DMS 273 (cell line): ENCODE data around the gene NOLC1.
A peak's percentile ranks its signal among the peaks of the same experiment; 100 is the strongest.

Experiments used
- DNase-seq: peaks from one replicate; lab custom pipeline; 2025; ENCODE audit not compliant: unreplicated experiment; lab: John Stamatoyannopoulos, UW

The NOLC1 gene

DNA sequence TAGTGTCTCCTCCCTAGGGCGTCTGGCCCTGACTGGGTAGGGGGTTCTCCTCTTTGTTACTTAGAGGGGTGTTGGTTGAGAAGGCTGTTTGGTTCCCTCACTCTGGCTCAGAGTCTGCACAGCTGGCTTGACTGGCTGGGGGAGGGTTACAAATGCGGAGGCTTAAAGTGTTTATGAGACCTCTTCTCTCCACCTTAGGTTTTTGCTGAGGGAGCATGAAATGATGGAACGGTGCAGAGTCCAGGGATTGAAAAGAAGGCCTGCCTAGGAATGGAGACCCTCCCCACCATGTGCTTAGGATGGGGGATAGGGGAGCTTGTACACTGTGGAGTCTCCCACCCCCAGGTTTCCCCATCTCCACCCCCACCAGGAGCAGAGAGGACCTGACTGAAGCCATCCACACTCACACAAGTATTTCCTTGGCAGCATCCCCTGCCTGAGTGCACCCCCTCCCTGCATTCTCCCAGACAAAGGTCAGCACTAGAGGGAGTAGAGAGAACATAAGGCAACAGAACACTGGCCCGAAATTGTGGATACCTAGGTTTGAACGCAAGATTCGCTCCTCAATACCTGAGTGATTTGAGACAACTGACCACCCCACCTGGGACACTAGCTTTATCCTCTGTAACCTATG, 30.3 kb upstream of the NOLC1 start:
- peak; percentile 58 for DNase-seq

DNA sequence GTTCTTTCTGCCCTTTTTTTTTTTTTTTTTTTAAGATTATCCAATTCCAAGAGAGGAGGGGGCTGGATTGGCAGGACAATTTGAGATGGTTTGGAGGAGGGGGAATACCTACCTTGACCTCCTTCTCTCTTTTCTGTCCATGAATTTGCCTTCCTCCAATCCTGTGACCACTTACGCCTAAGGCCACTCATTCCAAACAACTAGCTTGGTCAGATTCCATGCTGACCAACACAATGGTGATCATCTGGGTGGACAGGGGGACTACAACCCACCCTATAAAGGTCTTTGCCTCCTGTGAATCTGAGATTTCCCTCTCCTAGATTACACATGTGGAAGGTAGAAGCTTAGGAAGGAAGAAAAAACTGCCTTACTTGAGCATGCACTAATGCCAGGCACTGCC, 29.7 kb upstream of the NOLC1 start:
- no peak for DNase-seq

DNA sequence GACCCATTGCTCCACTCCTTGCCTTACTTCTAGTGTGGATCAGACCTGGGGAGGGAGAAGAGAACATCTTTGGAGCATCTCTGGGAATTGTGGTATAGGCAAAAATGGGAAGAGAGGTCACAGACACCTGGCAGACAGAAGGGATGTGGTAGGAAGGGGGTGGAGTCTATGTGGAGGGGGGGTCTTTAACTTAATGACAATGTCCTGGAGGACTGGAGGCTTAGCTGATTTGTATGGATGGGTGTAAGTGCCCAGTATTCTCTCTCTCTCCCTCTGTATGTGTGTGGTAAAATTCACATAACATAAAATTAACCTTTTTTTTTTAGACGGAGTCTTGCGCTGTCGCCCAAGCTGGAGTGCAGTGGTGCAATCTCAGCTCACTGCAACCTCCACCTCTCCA, 29.0 kb upstream of the NOLC1 start:
- DNase-seq = no peak

DNA sequence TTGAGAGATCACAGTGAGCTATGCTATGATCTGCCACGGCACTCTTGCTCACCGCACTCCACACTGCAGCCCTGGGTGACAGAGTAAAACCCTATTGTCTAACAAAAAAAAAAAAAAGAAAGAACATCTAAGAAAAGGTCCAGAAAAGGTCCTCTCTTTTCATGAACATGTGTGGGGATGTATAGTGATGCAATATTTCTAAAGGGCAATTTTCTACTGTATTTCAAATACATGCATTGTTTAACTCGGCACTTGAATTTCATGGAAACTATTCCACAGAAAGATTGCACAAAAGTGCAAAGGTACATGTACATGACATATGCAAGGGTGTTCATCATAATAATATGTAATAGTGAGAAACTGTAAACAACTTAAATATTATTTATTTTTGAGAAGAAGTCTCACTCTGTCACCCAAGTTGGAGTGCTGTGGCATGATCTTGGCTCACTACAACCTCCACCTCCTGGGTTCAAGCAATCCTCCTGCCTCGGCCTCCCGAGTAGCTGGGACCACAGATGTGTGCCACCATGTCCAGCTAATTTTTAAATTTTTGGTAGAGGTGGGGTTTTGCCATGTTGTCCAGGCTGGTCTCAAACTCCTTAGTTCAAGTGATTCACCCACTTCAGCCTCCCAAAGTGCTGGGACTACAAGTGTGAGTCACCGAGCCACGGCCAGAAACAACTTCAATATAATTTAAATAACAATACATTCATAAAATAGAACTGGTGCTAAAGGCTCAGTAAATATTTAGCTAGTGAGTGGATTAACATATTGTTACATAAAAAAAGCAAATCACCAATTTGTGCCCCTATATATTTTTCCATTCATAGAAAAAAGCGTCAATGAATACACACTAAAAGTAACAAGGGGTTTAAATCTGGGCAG, 20.7 kb upstream of the NOLC1 start:
- no peak for DNase-seq

DNA sequence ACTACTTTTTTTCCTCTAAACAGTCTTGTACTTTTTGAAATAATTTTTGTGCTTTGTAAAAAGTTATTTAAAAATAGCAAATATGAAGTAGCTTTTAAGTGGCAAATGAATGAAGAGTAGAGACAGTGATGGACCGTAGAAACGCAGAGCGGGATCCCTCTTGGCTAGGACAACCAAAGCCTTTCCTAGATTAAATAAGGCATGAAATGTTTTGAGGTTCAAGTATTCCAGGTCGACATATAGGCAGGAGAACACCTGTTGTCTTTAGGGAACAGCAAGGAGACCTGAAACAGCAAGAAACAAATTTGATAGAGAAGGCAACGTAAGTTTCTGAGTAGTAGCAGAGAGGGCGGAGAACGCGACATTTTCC, 20.0 kb upstream of the NOLC1 start:
- no peak for DNase-seq

DNA sequence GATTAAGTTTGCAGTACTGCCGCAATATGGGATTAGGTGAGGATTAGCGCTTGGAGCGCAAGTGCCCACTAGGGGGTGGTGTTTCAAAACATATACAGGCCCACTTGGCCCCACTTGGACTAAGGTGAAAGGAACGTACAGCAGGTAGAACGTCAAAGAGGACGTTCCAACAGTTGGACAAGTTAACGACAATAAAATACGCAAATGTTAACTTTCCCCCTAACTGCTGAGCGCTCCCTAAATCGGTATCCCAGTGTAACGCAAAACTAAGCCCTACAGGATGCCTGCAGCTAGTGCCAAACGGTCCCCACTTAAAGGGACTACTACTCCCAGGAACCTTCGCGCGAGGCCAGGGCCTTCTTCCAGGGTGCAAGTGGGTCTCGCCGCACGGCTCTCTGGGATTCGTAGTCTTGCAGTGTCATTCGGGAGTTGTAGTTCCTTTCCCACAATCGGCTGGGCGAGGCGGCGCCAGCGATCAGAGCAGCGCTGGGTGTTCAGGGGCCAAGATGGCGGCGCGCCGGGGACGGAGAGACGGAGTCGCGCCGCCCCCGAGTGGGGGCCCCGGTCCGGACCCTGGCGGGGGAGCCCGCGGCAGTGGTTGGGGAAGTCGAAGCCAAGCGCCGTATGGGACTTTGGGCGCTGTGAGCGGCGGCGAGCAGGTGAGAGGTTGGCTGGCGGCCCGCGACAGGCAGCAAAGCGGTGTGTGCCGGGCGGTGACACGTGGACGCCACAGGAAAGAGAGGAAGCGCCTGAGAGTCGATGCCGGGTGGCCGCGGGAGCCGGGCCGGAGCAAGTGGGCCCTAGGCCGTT, 19.4 kb upstream of the NOLC1 start, which contains the start of gene PPRC1:
Gene PPRC1, plus strand, starts transcription at position 478 of the 810 bp plus-strand sequence. Its CDS starts 29 bp downstream, at position 507.
- DNase-seq = peak; percentile 98

DNA sequence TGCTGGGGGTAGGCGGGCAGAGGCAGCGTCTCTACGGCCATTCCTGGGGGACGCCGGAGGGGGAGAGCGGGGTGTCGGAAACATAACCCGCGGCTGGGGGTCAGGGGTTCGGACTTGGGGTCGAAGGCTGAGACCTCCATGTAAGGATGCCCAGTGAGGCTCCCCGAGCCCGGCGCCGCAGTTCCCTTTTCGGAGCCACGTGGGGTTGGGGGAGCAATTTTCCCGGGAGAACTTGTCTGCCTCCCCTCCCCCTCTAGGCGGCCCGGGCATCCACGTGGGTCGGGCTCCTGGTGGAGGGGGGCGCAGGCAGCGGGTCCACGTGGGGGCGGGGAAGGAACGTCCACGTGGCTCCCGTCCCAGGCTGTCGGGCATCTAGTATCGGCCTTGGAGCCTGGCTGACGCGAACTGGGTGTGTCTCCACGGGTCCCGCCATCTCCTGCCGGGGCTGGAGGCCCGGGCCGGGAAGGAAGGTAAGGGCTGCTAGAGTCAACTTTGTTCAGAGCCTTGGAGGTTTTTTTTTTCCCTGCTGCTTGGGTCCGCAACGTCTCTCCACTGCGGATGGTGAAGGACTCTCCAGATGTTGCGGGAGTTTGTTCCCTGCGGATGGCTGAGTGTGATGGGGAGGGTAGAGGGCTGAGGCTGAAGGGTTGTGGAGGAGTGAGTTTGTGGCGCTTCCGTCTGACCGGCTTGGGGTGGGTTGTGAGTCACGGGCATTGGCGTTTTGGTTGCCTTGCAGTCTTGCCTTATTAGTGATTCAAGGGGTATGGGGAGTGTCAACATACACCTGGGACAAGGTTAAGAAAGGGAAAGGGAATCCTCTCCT, 18.6 kb upstream of the NOLC1 start:
- DNase-seq = peak; percentile 89

DNA sequence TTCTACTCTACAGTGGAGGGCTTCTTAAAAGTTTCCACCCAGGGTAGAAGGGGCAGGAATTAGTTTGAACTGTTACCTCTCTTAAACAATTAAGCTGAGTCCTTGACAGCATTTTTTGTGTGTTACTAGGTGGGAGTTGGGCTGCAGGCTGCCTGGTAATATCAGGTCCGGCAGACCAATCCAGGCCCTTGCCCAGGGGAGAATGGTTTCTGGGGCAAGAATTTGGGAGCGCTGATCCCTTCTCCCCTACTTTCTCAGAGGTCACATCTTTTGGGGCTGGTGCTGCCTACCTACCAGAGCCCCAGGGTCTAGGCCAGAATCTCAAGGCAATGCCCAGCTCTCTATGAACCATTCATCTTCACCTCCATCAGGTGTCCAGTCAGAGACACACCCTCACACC, 17.8 kb upstream of the NOLC1 start:
- no peak for DNase-seq

DNA sequence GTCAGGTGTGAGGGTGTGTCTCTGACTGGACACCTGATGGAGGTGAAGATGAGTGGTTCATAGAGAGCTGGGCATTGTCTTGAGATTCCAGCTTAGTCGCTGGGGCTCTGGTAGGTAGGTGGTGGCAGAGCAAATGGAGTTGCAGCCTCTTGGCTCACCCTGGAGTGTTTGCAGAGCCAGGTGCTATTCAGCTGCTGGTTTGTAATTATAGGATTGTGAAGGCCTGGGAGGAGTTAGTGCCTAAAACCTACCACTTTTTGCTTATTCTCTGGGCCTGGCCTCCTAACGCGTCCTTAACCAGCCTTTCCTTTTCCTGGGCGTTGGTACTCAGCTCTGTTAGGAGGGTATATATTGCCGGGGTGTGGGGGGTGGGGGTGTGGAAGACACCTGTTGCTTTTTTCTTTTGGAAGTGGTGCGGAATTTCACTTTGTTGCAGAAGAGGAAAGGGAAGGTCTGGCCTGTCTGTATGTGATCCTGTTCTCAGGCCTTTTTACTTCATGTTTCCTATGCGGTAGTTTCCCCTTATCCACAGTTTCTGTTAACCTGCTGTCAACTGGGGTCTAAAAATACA, 16.1 kb upstream of the NOLC1 start:
- DNase-seq = no peak

DNA sequence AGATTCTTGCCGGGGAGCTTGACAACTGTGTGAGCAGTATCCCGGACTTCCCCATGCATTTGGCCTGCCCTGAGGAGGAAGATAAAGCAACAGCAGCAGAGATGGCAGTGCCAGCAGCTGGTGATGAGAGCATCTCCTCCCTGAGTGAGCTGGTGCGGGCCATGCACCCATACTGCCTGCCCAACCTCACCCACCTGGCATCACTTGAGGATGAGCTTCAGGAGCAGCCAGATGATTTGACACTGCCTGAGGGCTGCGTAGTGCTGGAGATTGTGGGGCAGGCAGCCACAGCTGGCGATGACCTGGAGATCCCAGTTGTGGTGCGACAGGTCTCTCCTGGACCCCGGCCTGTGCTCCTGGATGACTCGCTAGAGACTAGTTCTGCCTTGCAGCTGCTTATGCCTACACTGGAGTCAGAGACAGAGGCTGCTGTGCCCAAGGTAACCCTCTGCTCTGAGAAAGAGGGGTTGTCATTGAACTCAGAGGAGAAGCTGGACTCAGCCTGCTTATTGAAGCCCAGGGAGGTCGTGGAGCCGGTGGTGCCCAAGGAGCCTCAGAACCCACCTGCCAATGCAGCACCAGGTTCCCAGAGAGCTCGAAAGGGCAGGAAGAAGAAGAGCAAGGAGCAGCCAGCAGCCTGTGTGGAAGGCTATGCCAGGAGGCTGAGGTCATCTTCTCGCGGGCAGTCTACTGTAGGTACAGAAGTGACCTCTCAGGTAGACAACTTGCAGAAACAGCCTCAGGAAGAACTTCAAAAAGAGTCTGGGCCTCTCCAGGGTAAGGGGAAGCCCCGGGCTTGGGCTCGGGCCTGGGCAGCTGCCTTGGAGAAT, 12.7 kb upstream of the NOLC1 start:
- no peak for DNase-seq

DNA sequence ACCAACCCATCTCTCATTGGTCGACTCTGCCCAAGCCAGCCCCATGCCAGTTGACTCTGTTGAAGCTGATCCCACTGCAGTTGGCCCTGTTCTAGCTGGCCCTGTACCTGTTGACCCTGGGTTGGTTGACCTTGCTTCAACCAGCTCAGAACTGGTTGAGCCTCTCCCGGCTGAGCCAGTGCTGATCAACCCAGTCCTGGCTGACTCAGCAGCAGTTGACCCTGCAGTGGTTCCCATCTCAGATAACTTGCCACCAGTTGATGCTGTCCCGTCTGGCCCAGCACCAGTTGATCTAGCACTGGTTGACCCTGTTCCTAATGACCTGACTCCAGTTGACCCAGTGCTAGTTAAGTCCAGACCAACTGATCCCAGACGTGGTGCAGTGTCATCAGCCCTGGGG, 12.0 kb upstream of the NOLC1 start:
- no peak for DNase-seq

DNA sequence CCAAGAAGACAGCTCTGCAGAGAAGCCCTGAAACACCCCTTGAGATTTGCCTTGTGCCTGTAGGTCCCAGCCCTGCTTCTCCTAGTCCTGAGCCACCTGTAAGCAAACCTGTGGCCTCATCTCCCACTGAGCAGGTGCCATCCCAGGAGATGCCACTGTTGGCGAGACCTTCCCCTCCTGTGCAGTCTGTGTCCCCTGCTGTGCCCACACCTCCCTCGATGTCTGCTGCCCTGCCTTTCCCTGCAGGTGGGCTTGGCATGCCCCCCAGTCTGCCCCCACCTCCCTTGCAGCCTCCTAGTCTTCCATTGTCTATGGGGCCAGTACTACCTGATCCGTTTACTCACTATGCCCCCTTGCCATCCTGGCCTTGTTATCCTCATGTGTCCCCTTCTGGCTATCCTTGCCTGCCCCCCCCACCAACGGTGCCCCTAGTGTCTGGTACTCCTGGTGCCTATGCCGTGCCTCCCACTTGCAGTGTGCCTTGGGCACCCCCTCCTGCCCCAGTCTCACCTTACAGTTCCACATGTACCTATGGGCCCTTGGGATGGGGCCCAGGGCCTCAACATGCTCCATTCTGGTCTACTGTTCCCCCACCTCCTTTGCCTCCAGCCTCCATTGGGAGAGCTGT, 11.2 kb upstream of the NOLC1 start:
- DNase-seq = no peak

DNA sequence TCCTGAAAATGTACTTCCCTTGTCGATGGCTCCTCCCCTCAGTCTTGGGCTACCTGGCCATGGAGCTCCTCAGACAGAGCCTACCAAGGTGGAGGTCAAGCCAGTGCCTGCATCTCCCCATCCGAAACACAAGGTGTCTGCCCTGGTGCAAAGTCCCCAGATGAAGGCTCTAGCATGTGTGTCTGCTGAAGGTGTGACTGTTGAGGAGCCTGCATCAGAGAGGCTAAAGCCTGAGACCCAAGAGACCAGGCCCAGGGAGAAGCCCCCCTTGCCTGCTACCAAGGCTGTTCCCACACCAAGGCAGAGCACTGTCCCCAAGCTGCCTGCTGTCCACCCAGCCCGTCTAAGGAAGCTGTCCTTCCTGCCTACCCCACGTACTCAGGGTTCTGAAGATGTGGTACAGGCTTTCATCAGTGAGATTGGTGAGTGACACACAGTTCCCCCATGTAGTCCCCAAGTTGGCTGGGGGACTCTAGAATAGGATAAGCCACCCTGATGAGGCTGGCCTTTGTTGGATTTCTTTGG, 10.5 kb upstream of the NOLC1 start:
- no peak for DNase-seq

DNA sequence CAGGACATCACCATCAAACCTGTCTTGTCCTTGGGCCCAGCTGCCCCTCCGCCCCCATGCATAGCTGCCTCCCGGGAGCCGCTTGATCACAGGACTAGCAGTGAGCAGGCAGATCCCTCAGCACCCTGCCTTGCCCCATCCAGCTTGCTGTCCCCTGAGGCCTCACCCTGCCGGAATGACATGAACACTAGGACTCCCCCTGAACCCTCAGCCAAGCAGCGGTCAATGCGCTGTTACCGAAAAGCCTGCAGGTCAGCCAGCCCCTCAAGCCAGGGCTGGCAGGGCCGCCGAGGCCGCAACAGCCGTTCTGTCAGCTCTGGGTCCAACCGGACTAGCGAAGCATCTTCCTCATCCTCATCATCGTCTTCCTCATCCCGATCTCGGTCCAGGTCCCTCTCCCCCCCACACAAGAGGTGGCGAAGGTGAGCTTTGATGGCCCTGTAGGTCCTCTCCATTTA, 5.2 kb upstream of the NOLC1 start:
- DNase-seq = no peak

DNA sequence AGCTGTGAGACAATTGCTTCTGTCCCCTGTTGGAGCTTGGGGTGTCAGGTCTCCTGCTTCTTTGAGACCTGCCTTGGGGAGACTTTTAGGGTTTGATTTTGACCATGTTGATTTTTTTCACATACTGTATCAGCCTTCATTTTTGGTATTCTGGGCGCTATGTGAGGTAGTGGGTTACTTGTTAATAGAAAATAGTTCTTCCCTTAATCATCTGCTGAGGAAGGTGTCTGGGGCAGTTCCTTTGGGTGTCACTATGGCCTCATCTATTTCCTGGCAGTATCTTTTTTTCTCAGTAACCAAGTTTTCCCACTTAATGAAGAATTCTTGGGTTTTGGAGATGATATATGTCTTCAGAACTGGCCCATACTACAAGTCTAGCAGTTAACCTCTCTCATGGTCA, 4.6 kb upstream of the NOLC1 start:
- DNase-seq = no peak

DNA sequence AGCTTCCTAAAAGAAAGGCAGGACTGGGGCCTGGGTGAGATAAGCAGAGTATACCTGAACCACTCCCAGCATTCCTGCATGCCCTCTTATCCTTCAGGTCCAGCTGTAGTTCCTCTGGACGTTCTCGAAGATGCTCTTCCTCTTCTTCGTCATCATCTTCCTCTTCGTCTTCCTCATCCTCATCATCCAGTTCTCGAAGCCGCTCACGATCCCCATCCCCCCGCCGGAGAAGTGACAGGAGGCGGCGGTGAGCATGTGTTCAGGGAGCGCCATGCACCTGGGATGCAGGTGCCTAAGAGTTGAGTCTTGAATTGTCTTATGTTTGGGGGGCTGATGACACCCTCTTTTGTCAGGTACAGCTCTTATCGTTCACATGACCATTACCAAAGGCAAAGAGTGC, 3.9 kb upstream of the NOLC1 start:
- DNase-seq = no peak

DNA sequence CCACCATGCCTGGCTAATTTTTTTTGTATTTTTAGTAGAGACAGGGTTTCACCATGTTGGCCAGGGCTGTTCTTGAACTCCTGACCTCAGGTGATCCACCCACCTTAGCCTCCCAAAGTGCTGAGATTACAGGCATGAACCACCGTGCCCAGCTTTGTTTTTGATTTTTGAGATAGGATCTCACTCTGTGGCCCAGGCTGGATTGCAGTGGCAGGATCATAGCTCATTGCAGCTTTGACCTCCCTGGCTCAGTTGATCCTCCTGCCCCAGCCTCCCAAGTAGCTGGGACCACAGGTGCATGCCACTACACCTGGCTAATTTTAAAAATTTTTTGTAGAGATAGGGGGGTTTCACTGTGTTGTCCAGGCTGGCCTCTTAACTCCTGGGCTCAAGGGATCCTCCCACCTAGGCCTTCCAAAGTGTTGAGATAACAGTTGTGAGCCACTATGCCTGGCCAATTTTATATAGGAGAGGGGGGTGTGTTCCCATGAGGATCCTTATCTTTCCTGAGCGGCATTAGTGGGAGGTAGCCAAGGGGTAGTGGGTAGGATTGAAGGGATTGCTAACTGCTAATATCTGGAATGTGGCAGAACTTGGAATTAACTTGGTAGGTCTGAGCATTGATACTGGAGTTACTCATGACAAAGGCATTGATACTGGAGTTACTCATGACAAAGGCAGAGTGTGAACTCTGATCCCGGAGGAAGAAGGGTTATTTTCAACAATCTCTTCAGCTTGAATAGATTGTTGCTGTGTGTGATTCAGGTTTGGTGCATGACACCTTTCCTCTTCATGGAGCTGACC, 1.0 kb upstream of the NOLC1 start:
- no peak for DNase-seq

DNA sequence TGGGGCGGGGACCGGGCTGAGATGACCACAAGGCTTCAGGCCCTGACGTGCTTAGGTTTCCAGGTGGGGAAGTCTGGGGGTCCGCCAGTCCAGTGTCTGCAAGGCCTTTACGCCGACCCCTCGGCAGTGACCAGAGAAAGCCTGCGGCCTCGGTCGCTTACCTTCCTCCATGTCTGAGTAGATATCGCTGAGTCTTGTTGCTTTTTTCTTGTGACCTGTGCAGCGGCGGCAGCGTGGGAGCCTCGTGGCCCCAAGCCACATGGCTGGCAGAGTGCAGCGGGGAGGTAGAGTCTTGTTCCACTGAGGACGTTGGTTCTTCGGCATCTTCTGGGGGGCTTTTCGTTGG, 329 bp downstream of the NOLC1 start:
- DNase-seq = peak; percentile 53
